WTC11 (cell line): ENCODE data around the gene AHCYL1. TPM values are rescaled to one million over a fixed set of nuclear protein-coding genes. Genes with fewer than 3 reads are reported as not detected.

Experiments used
- ATAC-seq: fragments of 200-7000 bp; cut with Tn5 transposase; 2 replicates; pipeline ENCODE4 v1.10.0; 2021; ENCODE audit warnings: mild to moderate bottlenecking, moderate library complexity
- CTCF ChIA-PET: fragments of 300-600 bp; sonication (Branson Sonifier 250); formaldehyde crosslinking; loops from one replicate; lab custom pipeline; 2021; ENCODE audit warnings: antibody characterized with exemption; lab: Charles Lee
- POLR2A ChIA-PET: fragments of 350-600 bp; sonication (Branson Sonifier 250); formaldehyde crosslinking; loops from one replicate; lab custom pipeline; 2021; ENCODE audit warnings: antibody characterized with exemption; lab: Charles Lee
- DNase-seq: peaks from one replicate; pipeline ENCODE4 v3.0.0; 2021; ENCODE audit warnings: low spot score
- H3K27ac Mint-ChIP-seq: 2 replicates; pipeline ENCODE4 v1.8.0; 2021; ENCODE audit warnings: mixed read lengths
- H3K27me3 Mint-ChIP-seq: 2 replicates; pipeline ENCODE4 v1.8.0; 2021; ENCODE audit warnings: low read depth, mild to moderate bottlenecking, moderate library complexity, mixed read lengths
- H3K36me3 Mint-ChIP-seq: 2 replicates; pipeline ENCODE4 v1.8.0; 2021; ENCODE audit warnings: mixed read lengths
- H3K4me1 Mint-ChIP-seq: 2 replicates; pipeline ENCODE4 v1.8.0; 2022; ENCODE audit warnings: mixed read lengths
- H3K4me3 Mint-ChIP-seq: 2 replicates; pipeline ENCODE4 v1.8.0; 2021; ENCODE audit warnings: mild to moderate bottlenecking, moderate library complexity, mixed read lengths
- H3K9me3 Mint-ChIP-seq: 2 replicates; pipeline ENCODE4 v1.8.0; 2021; ENCODE audit warnings: mixed read lengths
- EMX1 ChIP-seq: fragments of 250-450 bp; sonication (Bioruptor Pico); IDR thresholded peaks from 2 replicates; pipeline ENCODE4 v1.8.0; 2021; ENCODE audit warnings: mild to moderate bottlenecking
- GABPB1 ChIP-seq: sonication (generic); formaldehyde crosslinking; IDR thresholded peaks from 2 replicates; pipeline ENCODE4 v1.8.1; 2023; ENCODE audit warnings: mild to moderate bottlenecking, missing genetic modification reagents
- NFATC4 ChIP-seq: fragments of 250-450 bp; sonication (Bioruptor Pico); IDR thresholded peaks from 2 replicates; pipeline ENCODE4 v1.9.0; 2021; ENCODE audit warnings: mild to moderate bottlenecking
- NFE2L1 ChIP-seq: sonication (generic); formaldehyde crosslinking; IDR thresholded peaks from 2 replicates; pipeline ENCODE4 v1.8.1; 2023; ENCODE audit warnings: missing genetic modification reagents
- NR2C2 ChIP-seq: sonication (generic); formaldehyde crosslinking; IDR thresholded peaks from 2 replicates; pipeline ENCODE4 v1.8.0; 2022; ENCODE audit warnings: mild to moderate bottlenecking, missing genetic modification reagents
- NR3C1 ChIP-seq: sonication (generic); formaldehyde crosslinking; conservative IDR thresholded peaks from 2 replicates; pipeline ENCODE4 v1.8.1; 2023; ENCODE audit warnings: low read depth, mild to moderate bottlenecking, missing genetic modification reagents
- RELA ChIP-seq: sonication (generic); formaldehyde crosslinking; IDR thresholded peaks from 2 replicates; pipeline ENCODE4 v1.8.1; 2022; ENCODE audit warnings: missing genetic modification reagents, mild to moderate bottlenecking, borderline replicate concordance
- SMAD3 ChIP-seq: sonication (generic); formaldehyde crosslinking; IDR thresholded peaks from 2 replicates; pipeline ENCODE4 v1.8.0; 2022; ENCODE audit warnings: missing genetic modification reagents, mild to moderate bottlenecking, borderline replicate concordance
- SMAD4 ChIP-seq: sonication (generic); formaldehyde crosslinking; IDR thresholded peaks from 2 replicates; pipeline ENCODE4 v1.8.0; 2022; ENCODE audit warnings: mild to moderate bottlenecking, missing genetic modification reagents
- TP53 ChIP-seq: sonication (generic); formaldehyde crosslinking; IDR thresholded peaks from 2 replicates; pipeline ENCODE4 v1.8.1; 2023; ENCODE audit warnings: mild to moderate bottlenecking, missing genetic modification reagents
- ZBTB43 ChIP-seq: sonication (generic); formaldehyde crosslinking; IDR thresholded peaks from 2 replicates; pipeline ENCODE4 v1.8.1; 2023; ENCODE audit warnings: mild to moderate bottlenecking, missing genetic modification reagents
- ZNF232 ChIP-seq: sonication (generic); formaldehyde crosslinking; IDR thresholded peaks from 2 replicates; pipeline ENCODE4 v1.8.0; 2022; ENCODE audit warnings: mild to moderate bottlenecking, missing genetic modification reagents
- ZNF281 ChIP-seq: sonication (generic); formaldehyde crosslinking; IDR thresholded peaks from 2 replicates; pipeline ENCODE4 v1.8.0; 2023; ENCODE audit warnings: mild to moderate bottlenecking, missing genetic modification reagents
- ZNF416 ChIP-seq: fragments of 250-450 bp; sonication (Bioruptor Pico); IDR thresholded peaks from 2 replicates; pipeline ENCODE4 v1.9.0; 2021; ENCODE audit warnings: mild to moderate bottlenecking, inconsistent platforms
- ZNF423 ChIP-seq: fragments of 250-450 bp; sonication (Bioruptor Pico); IDR thresholded peaks from 2 replicates; pipeline ENCODE4 v2.1.2; 2022; ENCODE audit warnings: mild to moderate bottlenecking, moderate library complexity
- total RNA-seq: library from RNA; stranded (reverse); gene quantifications from 3 replicates; pipeline ENCODE4 v1.2.3, GENCODE V29; 2021
- TF ChIP-seq, protein P1 (sequence below): fragments of 200-600 bp; IDR thresholded peaks from 2 replicates; pipeline ENCODE4 v1.8.0; 2022; ENCODE audit warnings: antibody characterized with exemption
- TF ChIP-seq, protein P2 (sequence below): sonication (generic); formaldehyde crosslinking; conservative IDR thresholded peaks from 2 replicates; pipeline ENCODE4 v1.8.1; 2022; ENCODE audit warnings: mild to moderate bottlenecking, missing genetic modification reagents
- TF ChIP-seq, protein P3 (sequence below): fragments of 250-450 bp; sonication (Bioruptor Pico); IDR thresholded peaks from 2 replicates; pipeline ENCODE4 v1.8.0; 2021; ENCODE audit warnings: mild to moderate bottlenecking

Gene AHCYL1
- total RNA-seq, 1 experiment from 2014 or later: 92.1 TPM

DNA sequence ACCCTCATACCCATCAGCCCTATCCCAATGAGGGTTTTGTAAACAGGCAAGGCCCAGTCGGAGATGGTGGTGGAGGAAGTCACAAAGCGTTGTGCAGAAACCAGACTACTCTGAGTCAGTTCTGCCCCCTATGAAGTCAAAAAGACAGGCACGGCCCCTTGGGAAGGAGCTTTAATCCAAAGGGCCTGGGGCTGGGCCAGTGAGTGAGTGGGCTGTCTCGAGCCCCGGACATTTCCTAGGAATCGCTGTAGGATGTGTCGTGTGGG is 442 bp upstream of the AHCYL1 start (continued):
- TF ChIP-seq, protein P1, sequence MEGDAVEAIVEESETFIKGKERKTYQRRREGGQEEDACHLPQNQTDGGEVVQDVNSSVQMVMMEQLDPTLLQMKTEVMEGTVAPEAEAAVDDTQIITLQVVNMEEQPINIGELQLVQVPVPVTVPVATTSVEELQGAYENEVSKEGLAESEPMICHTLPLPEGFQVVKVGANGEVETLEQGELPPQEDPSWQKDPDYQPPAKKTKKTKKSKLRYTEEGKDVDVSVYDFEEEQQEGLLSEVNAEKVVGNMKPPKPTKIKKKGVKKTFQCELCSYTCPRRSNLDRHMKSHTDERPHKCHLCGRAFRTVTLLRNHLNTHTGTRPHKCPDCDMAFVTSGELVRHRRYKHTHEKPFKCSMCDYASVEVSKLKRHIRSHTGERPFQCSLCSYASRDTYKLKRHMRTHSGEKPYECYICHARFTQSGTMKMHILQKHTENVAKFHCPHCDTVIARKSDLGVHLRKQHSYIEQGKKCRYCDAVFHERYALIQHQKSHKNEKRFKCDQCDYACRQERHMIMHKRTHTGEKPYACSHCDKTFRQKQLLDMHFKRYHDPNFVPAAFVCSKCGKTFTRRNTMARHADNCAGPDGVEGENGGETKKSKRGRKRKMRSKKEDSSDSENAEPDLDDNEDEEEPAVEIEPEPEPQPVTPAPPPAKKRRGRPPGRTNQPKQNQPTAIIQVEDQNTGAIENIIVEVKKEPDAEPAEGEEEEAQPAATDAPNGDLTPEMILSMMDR: no peak
- TF ChIP-seq ZNF423 (CRISPR knock-in tag) (no peak), NFE2L1 (no peak)
- TF ChIP-seq, all 79 proteins: peak for 0

DNA sequence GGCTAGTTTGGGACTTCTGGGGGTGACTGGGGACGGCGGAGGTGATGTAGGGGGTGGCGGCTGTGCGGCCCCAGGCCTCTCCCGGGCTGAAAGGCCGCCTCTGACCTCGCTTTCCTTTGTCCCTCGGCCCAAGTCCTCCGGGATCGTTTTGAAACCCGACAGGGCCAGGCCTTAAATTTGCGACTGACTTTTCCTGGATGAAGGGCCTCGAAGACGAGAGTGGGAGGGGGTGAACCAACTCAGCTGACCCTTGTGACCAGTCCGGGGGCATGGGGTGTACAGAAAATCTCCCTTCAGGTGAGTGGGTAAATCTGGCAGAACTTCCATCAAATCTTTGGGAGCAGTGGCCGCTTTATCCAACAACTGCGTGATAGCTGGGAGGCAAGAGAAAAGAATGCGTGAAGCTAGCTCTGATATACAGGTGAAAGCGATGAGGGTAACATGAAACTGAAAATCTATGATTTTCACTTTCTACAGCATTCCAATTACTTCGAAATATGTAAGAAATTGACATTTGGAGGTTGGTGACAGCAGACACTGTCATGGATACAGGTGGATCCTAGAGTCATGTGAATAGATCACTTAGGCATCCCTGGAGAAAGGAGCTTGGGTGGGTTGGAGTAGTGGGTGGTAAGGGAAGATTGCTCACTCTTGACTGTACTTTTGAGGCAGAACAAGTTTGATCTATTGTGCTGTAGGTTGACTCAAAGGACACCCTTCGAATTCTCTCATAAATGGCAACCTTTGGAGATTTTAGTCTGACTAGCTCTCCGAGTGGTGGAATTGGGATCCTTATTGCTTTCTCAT is 885 bp downstream of the AHCYL1 start:
- ATAC-seq (no peak), DNase-seq (no peak)
- peak overlapping the region; percentile 54 for H3K27ac Mint-ChIP-seq
- H3K9me3 Mint-ChIP-seq: no peaks in the 10 kb centered on the region
- no peaks in the 10 kb centered on the region; the same call in 1 of the 2 replicates for H3K27me3 Mint-ChIP-seq
- peaks cover 47% of the 10 kb centered on the region for H3K4me1 Mint-ChIP-seq
- TF ChIP-seq NFE2L1 (no peak), NR2C2 (CRISPR knock-in tag) (no peak), NR3C1 (CRISPR knock-in tag) (no peak), ZNF232 (CRISPR knock-in tag) (no peak)
- peak overlapping the region; percentile 96 for H3K4me3 Mint-ChIP-seq
- no peaks in the 10 kb centered on the region for H3K36me3 Mint-ChIP-seq
- ChIA-PET POLR2A (interaction anchor here (0.9 to 2.9 kb wide), 14 partner anchors 10 to 437 kb away, joined by 3 to 10 read pairs (median 5); partner anchors contain the start of genes GNAI3 and STRIP1), CTCF (interaction anchor here (0.6 to 9.4 kb wide), 40 partner anchors 10 to 440 kb away, joined by 3 to 341 read pairs (median 11); partner anchors contain the start of genes ALX3 and STRIP1)

DNA sequence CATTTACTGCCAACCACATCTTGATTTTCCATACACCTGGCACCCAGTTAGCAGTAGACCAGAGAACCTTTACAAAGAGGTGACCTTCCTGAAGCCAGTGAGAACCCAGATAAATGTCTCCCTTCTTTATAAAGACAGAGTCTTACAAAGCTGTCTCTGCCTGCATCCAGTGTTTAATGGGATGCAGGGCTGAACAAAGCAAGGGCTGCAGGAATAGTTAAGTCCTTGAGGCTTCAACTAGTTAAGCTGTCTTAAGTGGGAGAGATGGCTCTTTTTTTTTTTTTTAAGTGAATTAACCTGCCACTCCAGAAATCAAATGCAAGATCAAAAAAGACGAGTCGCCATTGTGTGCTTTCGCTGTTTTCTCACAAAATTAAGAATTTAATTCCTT is 1.5 kb downstream of the AHCYL1 start:
- Mint-ChIP-seq H3K9me3 (no peaks in the 10 kb centered on the region), H3K36me3 (no peaks in the 10 kb centered on the region), H3K27me3 (no peaks in the 10 kb centered on the region; the same call in 1 of the 2 replicates), H3K4me3 (peak overlapping the region; percentile 96), H3K4me1 (peaks cover 47% of the 10 kb centered on the region), H3K27ac (no peak overlapping the region)
- POLR2A ChIA-PET: interaction anchor here (1.4 to 2.9 kb wide), 4 partner anchors 18 to 208 kb away, joined by 3 to 8 read pairs (median 4); no protein-coding TSS in a partner anchor
- no peak for ATAC-seq
- CTCF ChIA-PET: interaction anchor here (0.6 to 9.4 kb wide), 11 partner anchors 20 to 346 kb away, joined by 3 to 341 read pairs (median 45); no protein-coding TSS in a partner anchor
- TF ChIP-seq EMX1 (CRISPR knock-in tag) (no peak), GABPB1 (no peak), ZBTB43 (CRISPR knock-in tag) (no peak), SMAD4 (CRISPR knock-in tag) (no peak), RELA (no peak)
- TF ChIP-seq, protein P2, sequence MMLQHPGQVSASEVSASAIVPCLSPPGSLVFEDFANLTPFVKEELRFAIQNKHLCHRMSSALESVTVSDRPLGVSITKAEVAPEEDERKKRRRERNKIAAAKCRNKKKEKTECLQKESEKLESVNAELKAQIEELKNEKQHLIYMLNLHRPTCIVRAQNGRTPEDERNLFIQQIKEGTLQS: no peak
- TF ChIP-seq, protein P1: no peak
- no peak for DNase-seq

DNA sequence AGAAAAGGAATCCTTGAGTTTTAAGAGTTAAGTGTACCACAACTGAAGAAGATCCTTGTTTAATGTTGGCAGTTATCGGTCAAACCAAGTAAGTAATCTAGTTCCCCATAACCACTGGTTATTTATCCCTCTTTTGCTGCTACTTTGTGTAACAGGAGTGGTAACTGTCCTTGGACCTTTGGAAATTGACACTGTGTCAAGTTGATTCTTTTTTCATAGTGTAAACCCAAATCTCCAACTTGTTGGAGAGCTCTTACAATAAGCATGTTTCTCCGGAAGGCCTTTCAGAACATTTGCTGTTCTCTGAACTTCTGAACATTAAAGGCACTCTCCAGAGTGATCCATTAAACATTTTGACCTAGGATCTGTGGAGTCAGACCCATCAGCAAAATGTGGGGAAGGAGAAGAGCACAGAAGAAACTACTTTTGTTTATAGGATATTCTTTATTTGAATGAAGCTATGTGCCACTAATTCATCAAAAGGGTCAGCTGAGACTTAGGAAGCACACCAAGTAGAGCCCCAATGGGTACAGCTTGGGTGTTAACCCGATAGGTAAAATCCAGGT is 3.9 kb downstream of the AHCYL1 start:
- CTCF ChIA-PET: interaction anchor here (1.0 kb wide), 1 partner anchor 65 kb away, joined by 3 read pairs; no protein-coding TSS in a partner anchor
- H3K4me3 Mint-ChIP-seq: no peak overlapping the region

More for the DNA sequence above, 3.9 kb downstream of the AHCYL1 start:
- POLR2A ChIA-PET: no interaction called here
- DNase-seq: no peak
- no peak for ATAC-seq
- Mint-ChIP-seq H3K27me3 (no peaks in the 10 kb centered on the region; the same call in 1 of the 2 replicates), H3K4me1 (peaks cover 43% of the 10 kb centered on the region), H3K27ac (no peak overlapping the region; the same call in 1 of the 2 replicates), H3K36me3 (no peaks in the 10 kb centered on the region), H3K9me3 (no peaks in the 10 kb centered on the region)
- TF ChIP-seq ZNF416 (CRISPR knock-in tag) (no peak), TP53 (CRISPR knock-in tag) (no peak), SMAD3 (CRISPR knock-in tag) (no peak), ZNF281 (CRISPR knock-in tag) (no peak), ZBTB43 (CRISPR knock-in tag) (no peak), NFATC4 (no peak)
- TF ChIP-seq, protein P3, sequence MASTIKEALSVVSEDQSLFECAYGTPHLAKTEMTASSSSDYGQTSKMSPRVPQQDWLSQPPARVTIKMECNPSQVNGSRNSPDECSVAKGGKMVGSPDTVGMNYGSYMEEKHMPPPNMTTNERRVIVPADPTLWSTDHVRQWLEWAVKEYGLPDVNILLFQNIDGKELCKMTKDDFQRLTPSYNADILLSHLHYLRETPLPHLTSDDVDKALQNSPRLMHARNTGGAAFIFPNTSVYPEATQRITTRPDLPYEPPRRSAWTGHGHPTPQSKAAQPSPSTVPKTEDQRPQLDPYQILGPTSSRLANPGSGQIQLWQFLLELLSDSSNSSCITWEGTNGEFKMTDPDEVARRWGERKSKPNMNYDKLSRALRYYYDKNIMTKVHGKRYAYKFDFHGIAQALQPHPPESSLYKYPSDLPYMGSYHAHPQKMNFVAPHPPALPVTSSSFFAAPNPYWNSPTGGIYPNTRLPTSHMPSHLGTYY (CRISPR knock-in tag): no peak
